Measurements from ENCODE around the gene C2orf92. TPM values are rescaled to one million over a fixed set of nuclear protein-coding genes. Genes with fewer than 3 reads are reported as not detected.
A peak's percentile ranks its signal among the peaks of the same experiment; 100 is the strongest.
"Not testable (repeated sequence)": the region's sequence is repeated elsewhere in the genome, so short reads cannot be mapped to it uniquely, and the experiment has no call there.

C2orf92 gene
- total RNA-seq, 1 donor from 2014 or later = 3.3 TPM

GRCh38 chr2:97708048-97708380, 38.5 kb downstream of the C2orf92 start:
- Histone ChIP-seq H3K27me3 (no peaks in the 10 kb centered on the region), H3K9ac (no peak overlapping the region), H3K9me3 (ENCODE audit: low read depth) (no peaks in the 10 kb centered on the region), H3K79me2 (ENCODE audit: low read depth) (no peaks in the 10 kb centered on the region), H3K4me2 (no peak overlapping the region), H3F3A (ENCODE audit: low read depth) (no peaks in the 10 kb centered on the region), H3K4me3 (no peak overlapping the region), H3K36me3 (no peaks in the 10 kb centered on the region), H3K27ac (no peak overlapping the region), H4K20me1 (ENCODE audit: low read depth) (no peaks in the 10 kb centered on the region), H2AFZ (replicated peaks) (no peak overlapping the region), H3K4me1 (no peaks in the 10 kb centered on the region)
- H3K27me3 Mint-ChIP-seq (ENCODE audit: insufficient read depth, low read depth) = peaks cover 8% of the 10 kb centered on the region
- DNase-seq (ENCODE audit: low spot score) = no peak
- TF ChIP-seq EZH2 (IDR thresholded peaks at IDR 0.05) (no peak), EZH2phosphoT487 (IDR thresholded peaks at IDR 0.05) (no peak), CTCF (IDR thresholded peaks at IDR 0.05) (no peak)
- H3K4me1 Mint-ChIP-seq = peaks cover 7% of the 10 kb centered on the region
- H3K27ac Mint-ChIP-seq = no peak overlapping the region
- H3K4me3 Mint-ChIP-seq = no peak overlapping the region
- peaks cover 1% of the 10 kb centered on the region for H3K36me3 Mint-ChIP-seq
- H3K9me3 Mint-ChIP-seq = no peaks in the 10 kb centered on the region

- no peak for DNase-seq (ENCODE audit: low spot score)
- Histone ChIP-seq H3K79me2 (ENCODE audit: low read depth) (no peaks in the 10 kb centered on the region), H2AFZ (replicated peaks) (no peak overlapping the region), H3K36me3 (no peaks in the 10 kb centered on the region), H3K4me2 (no peak overlapping the region), H3F3A (ENCODE audit: low read depth) (no peaks in the 10 kb centered on the region), H4K20me1 (ENCODE audit: low read depth) (no peaks in the 10 kb centered on the region), H3K9ac (no peak overlapping the region), H3K4me3 (no peak overlapping the region), H3K27ac (no peak overlapping the region), H3K4me1 (no peaks in the 10 kb centered on the region), H3K27me3 (no peaks in the 10 kb centered on the region), H3K9me3 (ENCODE audit: low read depth) (no peaks in the 10 kb centered on the region)
- peaks cover 1% of the 10 kb centered on the region for H3K36me3 Mint-ChIP-seq
- no peak overlapping the region for H3K27ac Mint-ChIP-seq
- peaks cover 8% of the 10 kb centered on the region for H3K27me3 Mint-ChIP-seq (ENCODE audit: insufficient read depth, low read depth)
- H3K4me1 Mint-ChIP-seq = peaks cover 9% of the 10 kb centered on the region
- TF ChIP-seq CTCF (IDR thresholded peaks at IDR 0.05) = no peak
- no peak for TF ChIP-seq EZH2 (IDR thresholded peaks at IDR 0.05)
- TF ChIP-seq EZH2phosphoT487 (IDR thresholded peaks at IDR 0.05) = no peak
- H3K9me3 Mint-ChIP-seq = no peaks in the 10 kb centered on the region
- no peak overlapping the region for H3K4me3 Mint-ChIP-seq
Observed at GRCh38 chr2:97708608-97709007, 39.1 kb downstream of the C2orf92 start.

- Histone ChIP-seq H3K27ac (no peak overlapping the region), H3K36me3 (no peaks in the 10 kb centered on the region), H3K4me3 (no peak overlapping the region), H3K9ac (no peak overlapping the region), H3K9me3 (ENCODE audit: low read depth) (no peaks in the 10 kb centered on the region), H3F3A (ENCODE audit: low read depth) (no peaks in the 10 kb centered on the region), H3K4me1 (no peaks in the 10 kb centered on the region), H3K79me2 (ENCODE audit: low read depth) (no peaks in the 10 kb centered on the region), H3K27me3 (no peaks in the 10 kb centered on the region), H4K20me1 (ENCODE audit: low read depth) (no peaks in the 10 kb centered on the region), H3K4me2 (no peak overlapping the region), H2AFZ (replicated peaks) (no peak overlapping the region)
- DNase-seq (ENCODE audit: low spot score) = no peak
- Mint-ChIP-seq H3K27ac (no peak overlapping the region), H3K4me1 (peaks cover 12% of the 10 kb centered on the region), H3K9me3 (no peaks in the 10 kb centered on the region), H3K27me3 (ENCODE audit: insufficient read depth, low read depth) (peaks cover 10% of the 10 kb centered on the region), H3K4me3 (no peak overlapping the region), H3K36me3 (peaks cover 1% of the 10 kb centered on the region)
- TF ChIP-seq EZH2 (IDR thresholded peaks at IDR 0.05) (no peak), EZH2phosphoT487 (IDR thresholded peaks at IDR 0.05) (no peak), CTCF (IDR thresholded peaks at IDR 0.05) (no peak)
Observed at GRCh38 chr2:97711394-97711711, 41.8 kb downstream of the C2orf92 start.

GRCh38 chr2:97712175-97712574, 42.7 kb downstream of the C2orf92 start:
- Mint-ChIP-seq H3K27me3 (ENCODE audit: insufficient read depth, low read depth) (peaks cover 10% of the 10 kb centered on the region), H3K4me1 (peaks cover 16% of the 10 kb centered on the region), H3K27ac (peak overlapping the region; percentile 57)
- not testable (repeated sequence) for H3K4me3 ChIP-seq; H3K27me3 ChIP-seq; H3F3A ChIP-seq (ENCODE audit: low read depth); H3K9me3 Mint-ChIP-seq; H3K27ac ChIP-seq; H3K79me2 ChIP-seq (ENCODE audit: low read depth); H3K4me3 Mint-ChIP-seq; H2AFZ ChIP-seq (replicated peaks); H3K36me3 Mint-ChIP-seq; H4K20me1 ChIP-seq (ENCODE audit: low read depth); H3K9me3 ChIP-seq (ENCODE audit: low read depth); H3K4me2 ChIP-seq; H3K4me1 ChIP-seq; H3K9ac ChIP-seq; DNase-seq (ENCODE audit: low spot score); H3K36me3 ChIP-seq

All from neural progenitor cell (in vitro differentiated cells).